ENCODE results near the gene VPS51.
A peak's percentile ranks its signal among the peaks of the same experiment; 100 is the strongest.

Gene VPS51

GRCh38 chr11:65095427-65095826 is 587 bp upstream of the VPS51 start:
- TF ChIP-seq CTCF (IDR thresholded peaks at IDR 0.05): no peak
- H3K4me1 Mint-ChIP-seq: peaks cover 14% of the 10 kb centered on the region

GRCh38 chr11:65096926-65097325 is 912 bp downstream of the VPS51 start:
- Mint-ChIP-seq H3K4me3 (peak overlapping the region; percentile 91), H3K27me3 (ENCODE audit: low read depth, poor library complexity) (peaks cover 3% of the 10 kb centered on the region), H3K9me3 (no peaks in the 10 kb centered on the region), H3K4me1 (peaks cover 14% of the 10 kb centered on the region), H3K36me3 (ENCODE audit: low read depth) (peaks cover 6% of the 10 kb centered on the region), H3K27ac (no peak overlapping the region)
- no peak for DNase-seq
- TF ChIP-seq CTCF (IDR thresholded peaks at IDR 0.05): no peak

More at GRCh38 chr11:65095427-65095826, 587 bp upstream of the VPS51 start:
- no peak overlapping the region for H3K27ac Mint-ChIP-seq
- H3K9me3 Mint-ChIP-seq: no peaks in the 10 kb centered on the region
- H3K4me3 Mint-ChIP-seq: peak overlapping the region; percentile 91
- no peak for DNase-seq
- peaks cover 6% of the 10 kb centered on the region for H3K36me3 Mint-ChIP-seq (ENCODE audit: low read depth)
- H3K27me3 Mint-ChIP-seq (ENCODE audit: low read depth, poor library complexity): peaks cover 3% of the 10 kb centered on the region

- H3K4me3 Mint-ChIP-seq: no peak overlapping the region
- peaks cover 12% of the 10 kb centered on the region for H3K4me1 Mint-ChIP-seq
- H3K27me3 Mint-ChIP-seq (ENCODE audit: low read depth, poor library complexity): peaks cover under 1% of the 10 kb centered on the region
- TF ChIP-seq CTCF (IDR thresholded peaks at IDR 0.05): peak; percentile 14
- H3K36me3 Mint-ChIP-seq (ENCODE audit: low read depth): peaks cover 11% of the 10 kb centered on the region
- H3K27ac Mint-ChIP-seq: no peak overlapping the region
- no peak for DNase-seq
- no peaks in the 10 kb centered on the region for H3K9me3 Mint-ChIP-seq
Observed at GRCh38 chr11:65100674-65101350, 4.8 kb downstream of the VPS51 start.

GRCh38 chr11:65102142-65103095 is 6.4 kb downstream of the VPS51 start:
- Mint-ChIP-seq H3K27me3 (ENCODE audit: low read depth, poor library complexity) (peaks cover 4% of the 10 kb centered on the region), H3K36me3 (ENCODE audit: low read depth) (peaks cover 16% of the 10 kb centered on the region), H3K4me3 (no peak overlapping the region), H3K4me1 (peaks cover 17% of the 10 kb centered on the region), H3K27ac (no peak overlapping the region), H3K9me3 (no peaks in the 10 kb centered on the region)
- DNase-seq: no peak
- no peak for TF ChIP-seq CTCF (IDR thresholded peaks at IDR 0.05)

- H3K4me3 Mint-ChIP-seq: no peak overlapping the region
- peaks cover 4% of the 10 kb centered on the region for H3K27me3 Mint-ChIP-seq (ENCODE audit: low read depth, poor library complexity)
- H3K36me3 Mint-ChIP-seq (ENCODE audit: low read depth): peaks cover 16% of the 10 kb centered on the region
- no peak overlapping the region for H3K27ac Mint-ChIP-seq
- no peak for TF ChIP-seq CTCF (IDR thresholded peaks at IDR 0.05)
- DNase-seq: no peak
- no peaks in the 10 kb centered on the region for H3K9me3 Mint-ChIP-seq
- peaks cover 17% of the 10 kb centered on the region for H3K4me1 Mint-ChIP-seq
Observed at GRCh38 chr11:65103476-65103875, 7.5 kb downstream of the VPS51 start.
